SW480 (cell line): ENCODE data around the gene PLD3.

Experiments
- DNase-seq: peaks from one replicate; pipeline ENCODE4 v3.0.0-alpha.2; 2016; ENCODE audit warnings: low spot score

The PLD3 gene

DNA sequence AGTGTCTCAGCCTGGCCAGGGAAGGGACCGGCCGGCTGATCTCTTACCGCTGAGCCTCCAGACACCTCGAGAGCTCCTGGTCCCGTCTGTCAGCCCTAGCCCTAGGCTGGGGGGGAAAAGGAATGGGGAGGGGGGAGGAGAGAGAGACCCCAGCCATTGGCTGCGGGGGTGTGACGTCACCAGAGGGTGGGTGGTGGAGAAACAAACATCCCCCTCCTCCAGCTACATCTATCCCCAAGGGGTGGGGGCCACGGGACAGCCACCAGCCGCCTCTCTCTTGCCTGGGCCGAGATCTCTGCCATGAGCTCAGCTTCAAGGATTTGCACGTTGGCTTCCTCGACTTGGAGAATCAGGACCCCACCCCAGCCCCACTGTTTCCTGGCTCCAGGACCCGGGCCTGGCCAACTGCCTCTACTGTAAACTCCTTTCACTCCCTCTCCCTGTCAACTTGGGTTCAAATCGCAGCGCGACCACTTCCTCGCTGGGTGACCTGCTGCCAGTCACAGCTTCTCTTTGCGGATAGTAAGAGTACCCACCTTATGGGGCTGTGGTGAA lies 64.9 kb downstream of the PLD3 start, which contains the start of gene PRX:
TSS of gene PRX (minus strand) at position 88 of the 555 bp plus-strand sequence. CDS start 5,446 bp downstream, outside the sequence.
- DNase-seq = no peak

DNA sequence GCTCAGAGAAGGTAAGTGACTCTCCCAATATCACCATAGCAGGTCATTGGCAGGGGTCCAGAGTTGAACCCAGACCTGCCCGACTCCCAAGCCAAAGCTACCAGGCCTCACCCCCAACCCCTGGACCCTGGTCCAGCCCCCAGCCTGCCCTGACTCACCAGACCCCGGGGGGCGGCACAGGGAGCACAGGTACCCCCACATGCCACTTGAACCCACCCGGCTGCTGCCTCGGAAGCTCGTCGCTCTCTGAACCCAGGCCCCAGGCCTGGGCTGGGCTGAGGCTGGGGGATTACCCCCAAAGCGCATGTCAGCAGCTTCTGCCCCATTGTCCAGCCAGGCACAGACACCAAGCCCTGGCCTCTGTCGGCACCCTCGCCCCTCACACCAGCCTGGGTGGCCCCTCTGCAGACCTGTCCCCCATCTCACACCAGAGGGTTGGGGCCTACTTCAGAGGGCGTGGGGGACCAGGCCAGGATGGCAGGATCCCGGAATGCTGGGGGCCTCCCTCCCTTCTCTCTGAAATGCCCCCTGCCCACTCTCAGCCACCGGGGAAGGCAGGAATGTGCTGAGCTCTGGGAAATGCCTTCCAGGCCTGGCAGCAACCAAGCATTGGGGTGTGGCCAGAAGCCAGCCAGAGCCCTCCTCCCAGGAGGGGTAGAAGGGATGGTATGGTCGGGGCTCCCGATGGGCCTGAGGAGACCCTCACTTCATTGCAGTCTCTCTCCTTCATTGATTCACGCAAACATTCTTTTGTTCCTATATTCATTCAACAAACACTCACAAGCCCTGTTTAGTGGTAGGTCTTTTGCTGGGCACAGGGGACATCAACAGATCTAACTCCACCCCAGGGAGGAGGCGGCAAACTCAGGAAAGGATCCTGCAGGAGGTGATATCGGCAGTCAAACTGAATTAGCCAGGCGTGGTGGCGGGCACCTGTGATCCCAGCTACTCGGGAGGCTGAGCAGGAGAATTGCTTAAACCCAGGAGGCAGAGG lies 66.3 kb downstream of the PLD3 start:
- no peak for DNase-seq

DNA sequence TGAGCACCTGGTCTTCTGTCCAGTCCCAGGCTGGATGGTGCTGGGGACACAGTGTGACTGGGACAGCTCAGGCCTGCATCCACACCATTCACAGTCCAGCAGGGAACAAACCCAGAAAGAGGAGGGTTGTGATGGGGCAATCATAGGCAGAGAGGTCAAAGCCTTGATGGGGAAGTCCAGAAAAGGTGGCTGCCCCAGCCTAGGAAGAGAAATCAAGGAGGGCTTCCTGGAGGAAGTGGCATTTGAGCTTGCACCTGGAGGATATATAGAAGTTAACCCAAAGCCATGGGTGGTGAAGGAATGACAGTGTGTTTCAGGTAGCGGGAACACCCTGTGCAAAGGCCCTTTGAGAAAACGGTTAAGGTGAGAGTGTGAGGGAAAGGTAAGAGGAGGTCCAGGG lies 67.3 kb downstream of the PLD3 start:
- no peak for DNase-seq

DNA sequence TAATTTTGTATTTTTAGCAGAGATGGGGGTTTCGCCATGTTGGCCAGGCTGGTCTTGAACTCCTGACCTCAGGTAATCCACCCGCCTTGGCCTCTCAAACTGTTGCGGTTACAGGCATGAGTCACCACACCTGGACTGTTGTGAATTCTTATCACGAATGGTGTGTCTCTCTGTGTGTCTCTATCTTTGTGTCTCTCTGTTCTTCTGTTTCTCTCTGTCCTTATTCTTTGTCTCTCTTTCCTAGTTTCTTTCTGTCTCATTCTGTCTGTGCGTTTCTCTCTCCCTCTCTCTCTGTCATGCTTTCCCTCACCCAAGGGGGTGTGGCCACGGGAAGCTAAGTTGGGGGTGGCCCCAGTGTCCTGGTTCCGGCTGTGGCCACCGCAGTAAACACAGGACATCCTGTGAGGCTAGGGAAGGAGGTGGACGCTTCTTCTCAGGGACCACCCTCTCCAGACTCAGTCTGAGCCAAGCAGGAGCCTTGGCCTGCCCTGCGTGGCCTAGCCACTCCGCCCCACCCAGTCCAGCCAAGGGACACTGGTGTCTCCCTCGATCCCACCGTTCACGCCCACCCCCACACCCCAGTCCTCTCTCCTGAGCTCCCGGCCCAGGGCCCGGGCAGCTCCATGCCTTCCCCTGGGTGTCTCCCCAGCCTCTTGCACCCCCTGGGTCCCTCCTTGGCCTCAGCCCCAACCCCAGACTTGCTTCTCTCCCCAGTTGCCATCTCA lies 68.6 kb downstream of the PLD3 start:
- peak; percentile 82 for DNase-seq

DNA sequence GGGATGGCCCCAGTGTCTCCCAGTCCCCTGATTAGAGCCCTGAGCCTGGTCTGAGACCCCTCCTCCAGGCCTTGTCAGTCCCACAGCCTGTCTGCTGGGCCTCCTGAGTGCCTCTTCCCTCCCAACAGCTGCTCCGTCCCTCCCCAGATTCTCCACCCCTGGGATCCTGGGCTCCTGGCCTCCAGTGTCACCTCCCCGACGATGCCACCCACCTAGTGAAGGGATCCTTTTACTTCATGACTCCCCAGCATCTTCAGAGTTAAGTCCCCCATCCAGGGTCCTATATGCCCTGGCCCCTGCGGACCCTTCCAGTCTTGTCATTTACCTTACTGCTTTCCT lies 69.1 kb downstream of the PLD3 start:
- DNase-seq = no peak

DNA sequence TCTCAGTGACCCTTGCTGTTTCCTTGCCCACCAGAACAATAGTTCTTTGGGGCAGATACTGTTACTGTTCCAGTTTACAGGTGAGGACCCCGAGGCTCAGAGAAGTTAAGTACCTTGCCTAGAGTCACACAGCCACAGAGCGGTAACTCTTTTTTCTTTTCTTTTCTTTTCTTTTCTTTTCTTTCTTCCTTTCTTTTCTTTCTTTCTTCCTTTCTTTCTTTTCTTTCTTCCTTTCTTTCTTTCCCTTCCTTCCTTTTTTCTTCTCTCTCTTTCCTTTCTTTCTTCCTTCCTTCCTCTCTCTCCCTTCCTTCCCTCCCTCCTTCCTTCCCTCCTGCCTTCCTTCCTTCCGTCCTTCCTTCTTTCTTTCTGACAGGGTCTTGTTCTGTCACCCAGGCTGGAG lies 69.5 kb downstream of the PLD3 start:
- no peak for DNase-seq

DNA sequence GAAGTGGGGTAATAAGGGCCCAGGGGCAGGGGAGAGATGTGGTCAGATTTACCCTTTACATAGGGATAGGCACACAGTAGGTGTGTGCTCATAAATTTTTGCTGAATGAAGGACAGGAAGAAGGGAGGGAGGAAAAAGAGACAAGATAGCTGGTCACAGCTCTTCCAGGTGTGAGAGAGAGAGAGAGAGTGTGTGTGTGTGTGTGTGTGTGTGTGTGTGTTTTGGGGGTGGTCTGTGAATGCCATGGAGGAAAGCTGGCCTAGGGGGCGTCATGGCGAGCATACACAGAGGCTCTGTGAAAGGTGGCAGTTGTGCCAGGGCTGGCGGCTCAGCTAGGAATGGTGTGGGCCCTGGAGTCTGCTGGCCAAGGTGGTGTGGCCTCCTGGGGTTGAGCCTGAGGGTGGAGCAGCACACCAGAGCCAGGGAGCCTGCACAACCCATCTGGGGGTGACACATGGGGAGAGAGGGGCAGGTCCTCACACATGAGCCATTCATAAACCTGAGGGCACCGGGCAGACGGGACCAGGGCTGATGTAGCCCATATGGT lies 70.6 kb downstream of the PLD3 start:
- DNase-seq = no peak

DNA sequence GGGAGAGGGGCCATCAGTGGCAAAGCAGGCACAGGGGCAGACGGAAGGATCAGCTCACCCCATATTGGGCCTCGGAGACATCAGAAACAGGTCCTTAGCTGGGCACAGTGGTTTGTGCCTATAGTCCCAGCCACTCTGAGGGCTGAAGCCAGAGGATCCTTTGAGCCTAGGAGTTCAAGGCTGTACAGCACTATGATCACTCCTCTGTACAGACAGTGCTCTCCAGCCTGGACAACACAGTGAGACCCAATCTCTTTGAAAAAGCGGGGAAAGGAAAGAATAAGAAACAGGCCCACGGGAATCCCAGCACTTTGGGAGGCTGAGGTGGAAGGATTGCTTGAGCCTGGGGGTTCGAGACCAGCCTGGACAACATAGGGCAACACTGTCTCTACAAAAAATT lies 71.3 kb downstream of the PLD3 start:
- DNase-seq = no peak

DNA sequence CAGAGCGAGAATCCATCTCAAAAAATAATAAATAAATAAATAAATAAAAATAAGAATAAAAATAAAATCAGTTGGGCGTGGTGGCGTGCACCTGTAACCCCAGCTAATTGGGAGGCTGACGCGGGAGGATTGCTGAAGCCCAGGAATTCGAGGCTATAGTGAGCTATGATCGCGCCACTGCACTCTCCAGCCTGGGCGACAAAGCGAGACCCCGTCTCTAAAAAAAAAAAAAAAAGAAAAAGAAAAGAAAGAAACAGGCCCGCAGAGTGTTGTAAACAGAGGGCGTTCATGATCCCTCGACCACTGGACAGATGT lies 71.9 kb downstream of the PLD3 start:
- DNase-seq = no peak

DNA sequence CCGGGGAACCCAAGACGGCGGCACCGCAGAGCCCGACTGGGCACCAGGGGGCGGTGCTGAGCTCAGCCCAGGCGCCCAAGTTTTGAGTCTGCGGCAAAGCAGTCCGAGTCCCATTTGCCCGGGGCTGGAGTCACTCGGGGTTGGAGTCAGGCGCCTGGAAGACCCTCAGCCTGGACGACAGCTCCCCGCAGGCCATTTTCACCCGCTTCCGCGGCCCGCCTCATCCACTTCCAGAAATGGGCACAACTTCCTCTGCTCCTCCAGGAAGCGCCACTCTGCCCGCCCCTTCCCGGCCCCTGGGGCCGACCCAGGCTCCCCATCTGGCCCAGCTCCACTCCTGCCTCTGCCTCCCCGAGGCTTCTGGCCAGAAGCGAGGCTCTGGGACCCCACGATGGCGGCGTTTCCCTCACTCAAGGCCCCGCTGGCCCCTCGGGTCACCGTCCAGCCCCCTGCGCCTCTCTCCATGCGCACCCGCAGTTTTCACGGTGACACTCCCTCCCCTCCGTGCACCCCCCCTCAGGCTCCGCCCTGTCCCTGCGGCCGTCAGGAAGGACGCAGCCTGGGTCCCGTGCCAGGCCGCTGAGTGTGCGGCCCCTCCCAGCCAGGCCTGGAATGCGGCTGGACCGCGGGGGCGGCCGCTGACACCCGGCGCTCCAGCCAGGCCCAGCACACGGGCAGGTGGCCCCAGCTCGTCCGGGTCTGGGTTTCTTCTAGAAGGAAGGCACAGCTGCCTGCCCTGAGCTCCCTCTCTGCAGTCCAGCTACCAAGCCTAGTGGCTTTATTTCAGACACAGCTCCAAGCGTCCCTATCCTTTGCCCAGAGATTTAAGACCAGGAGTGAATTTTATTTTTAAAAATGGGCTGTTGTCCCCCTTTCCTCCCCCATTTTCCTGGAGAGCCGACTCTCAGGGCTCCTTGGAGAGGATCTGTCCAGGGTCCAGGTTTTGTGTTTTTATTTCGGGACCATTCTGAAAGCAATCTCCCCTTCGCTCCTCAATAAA lies 72.6 kb downstream of the PLD3 start:
- peak; percentile 94 for DNase-seq

DNA sequence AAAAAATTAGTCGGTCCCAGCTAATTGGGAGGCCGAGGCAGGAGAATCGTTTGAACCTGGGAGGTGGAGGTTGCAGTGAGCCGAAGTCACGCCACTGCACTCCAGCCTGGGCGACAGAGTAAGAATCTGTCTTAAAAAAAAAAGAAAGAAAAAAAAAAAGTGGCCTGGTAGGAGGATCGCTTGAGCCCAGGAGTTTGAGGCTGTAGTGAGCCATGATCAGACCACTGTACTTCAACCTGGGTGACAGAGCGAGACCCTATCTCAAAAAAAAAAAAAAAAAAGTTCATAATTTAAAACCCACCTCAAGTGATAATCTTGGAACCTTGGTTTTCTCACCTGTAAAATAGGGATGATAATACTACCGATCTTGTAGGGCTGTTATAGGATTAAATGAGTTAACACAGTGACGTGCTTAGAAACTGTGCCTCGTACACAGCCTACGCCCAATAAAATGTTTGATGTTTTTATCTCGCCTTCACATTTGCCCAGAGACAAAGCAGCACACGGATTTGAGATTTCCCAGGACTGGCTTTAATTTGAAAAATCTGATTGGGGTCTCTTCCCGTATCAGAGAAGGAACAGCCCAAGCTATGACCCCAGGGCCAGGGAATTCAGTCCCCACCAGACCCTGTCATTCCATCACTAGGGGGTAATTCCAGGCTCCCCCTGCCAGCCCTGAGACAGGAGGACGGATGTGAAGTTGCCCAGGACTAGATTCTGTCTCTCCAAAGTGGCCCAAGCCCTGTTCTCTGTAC lies 73.7 kb downstream of the PLD3 start:
- no peak for DNase-seq

DNA sequence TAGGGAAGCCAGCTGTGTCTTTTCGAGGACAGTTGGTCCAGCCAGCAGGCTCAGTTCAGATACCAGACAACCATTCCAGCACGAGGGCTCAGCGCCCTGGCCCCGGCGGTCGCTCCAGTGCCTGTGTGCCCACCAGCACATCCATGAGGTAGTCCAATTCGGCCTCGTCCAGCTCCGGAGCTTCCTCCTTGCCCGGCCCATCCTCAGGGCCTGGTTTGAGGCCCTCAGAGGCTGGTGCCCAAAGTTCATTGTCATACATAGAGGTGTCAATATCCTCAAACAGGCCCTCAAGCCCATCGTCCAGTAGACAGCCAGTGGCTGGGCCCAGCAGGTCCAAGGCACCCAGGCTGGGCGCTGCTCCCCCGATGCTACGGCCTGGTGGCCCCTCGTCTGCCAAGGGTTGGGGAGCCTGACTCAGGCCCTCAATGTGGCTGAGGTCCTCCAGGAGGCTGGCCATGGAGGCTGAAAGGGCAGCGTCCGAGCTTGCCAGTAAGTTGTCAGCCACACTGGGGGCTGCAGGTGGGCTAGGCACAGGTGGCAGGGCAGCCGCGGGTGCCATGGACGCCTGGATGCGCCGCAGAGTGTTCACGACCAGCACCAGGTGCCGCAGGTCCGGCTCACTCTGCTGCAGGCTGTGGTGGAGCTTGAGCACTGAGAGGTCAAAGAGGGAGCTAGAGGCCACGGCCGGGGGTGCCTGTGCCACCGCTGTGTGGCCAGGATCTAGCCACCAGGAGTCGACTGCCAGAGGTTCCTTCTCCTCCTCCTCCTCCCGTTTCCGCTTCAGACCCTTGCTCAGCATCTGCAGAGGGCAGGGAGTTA lies 74.5 kb downstream of the PLD3 start:
- no peak for DNase-seq

DNA sequence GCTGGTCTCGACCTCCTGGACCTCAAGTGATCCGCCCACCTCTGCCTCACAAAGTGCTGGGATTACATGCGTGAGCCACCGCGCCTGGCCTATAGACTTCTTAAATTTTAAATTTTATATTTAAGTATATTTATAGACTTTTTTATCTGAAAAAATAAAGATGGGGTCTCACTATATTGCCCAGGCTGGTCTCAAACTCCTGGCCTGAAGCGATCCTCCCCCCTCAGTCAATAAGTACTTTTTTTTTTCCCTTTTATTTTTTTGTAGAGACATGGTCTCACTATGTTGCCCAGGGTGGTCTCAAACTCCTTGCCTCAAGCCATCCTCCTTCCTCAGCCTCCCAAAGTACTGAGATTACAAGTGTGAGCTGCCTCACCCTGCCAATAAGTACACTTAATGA lies 75.4 kb downstream of the PLD3 start:
- DNase-seq = no peak

DNA sequence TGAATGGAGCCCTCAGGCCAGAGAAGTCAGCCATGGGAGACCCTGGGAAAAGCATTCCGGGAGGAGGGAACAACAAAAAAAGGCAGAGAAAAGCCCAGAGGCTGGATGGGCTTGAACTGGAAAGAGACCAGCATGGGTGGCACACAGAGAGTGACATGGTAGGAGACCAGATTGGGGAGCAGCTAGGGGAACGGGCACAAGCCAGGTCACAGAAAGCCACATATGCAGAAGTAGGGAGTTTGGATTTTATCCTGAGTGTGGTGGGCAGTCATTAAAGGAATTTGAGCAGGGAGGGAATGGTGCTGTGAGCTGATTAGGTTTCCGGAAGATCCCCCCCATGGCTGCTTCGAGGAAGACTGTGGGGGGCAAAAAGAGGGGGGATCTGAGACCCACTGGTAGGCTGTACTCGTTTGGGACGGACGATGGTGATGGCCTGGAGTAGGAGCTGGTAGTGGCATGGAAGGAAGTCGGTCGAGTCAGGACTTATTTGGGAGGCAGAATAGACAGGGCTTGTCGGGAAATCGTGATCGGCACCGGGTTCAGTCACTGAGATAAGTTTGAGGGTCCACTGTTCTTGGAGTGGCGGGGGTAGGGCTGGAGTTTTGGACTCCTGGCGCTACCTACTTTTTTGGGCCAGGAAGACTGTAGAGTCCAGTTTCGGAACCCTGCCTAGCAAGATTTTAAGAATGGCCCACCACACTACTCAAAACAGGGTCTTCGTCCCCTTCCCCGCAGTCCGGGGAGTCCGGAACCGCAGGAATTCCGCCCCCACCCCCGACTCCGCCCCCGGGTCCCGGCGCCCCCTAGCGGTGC lies 76.3 kb downstream of the PLD3 start:
- peak; percentile 46 for DNase-seq

DNA sequence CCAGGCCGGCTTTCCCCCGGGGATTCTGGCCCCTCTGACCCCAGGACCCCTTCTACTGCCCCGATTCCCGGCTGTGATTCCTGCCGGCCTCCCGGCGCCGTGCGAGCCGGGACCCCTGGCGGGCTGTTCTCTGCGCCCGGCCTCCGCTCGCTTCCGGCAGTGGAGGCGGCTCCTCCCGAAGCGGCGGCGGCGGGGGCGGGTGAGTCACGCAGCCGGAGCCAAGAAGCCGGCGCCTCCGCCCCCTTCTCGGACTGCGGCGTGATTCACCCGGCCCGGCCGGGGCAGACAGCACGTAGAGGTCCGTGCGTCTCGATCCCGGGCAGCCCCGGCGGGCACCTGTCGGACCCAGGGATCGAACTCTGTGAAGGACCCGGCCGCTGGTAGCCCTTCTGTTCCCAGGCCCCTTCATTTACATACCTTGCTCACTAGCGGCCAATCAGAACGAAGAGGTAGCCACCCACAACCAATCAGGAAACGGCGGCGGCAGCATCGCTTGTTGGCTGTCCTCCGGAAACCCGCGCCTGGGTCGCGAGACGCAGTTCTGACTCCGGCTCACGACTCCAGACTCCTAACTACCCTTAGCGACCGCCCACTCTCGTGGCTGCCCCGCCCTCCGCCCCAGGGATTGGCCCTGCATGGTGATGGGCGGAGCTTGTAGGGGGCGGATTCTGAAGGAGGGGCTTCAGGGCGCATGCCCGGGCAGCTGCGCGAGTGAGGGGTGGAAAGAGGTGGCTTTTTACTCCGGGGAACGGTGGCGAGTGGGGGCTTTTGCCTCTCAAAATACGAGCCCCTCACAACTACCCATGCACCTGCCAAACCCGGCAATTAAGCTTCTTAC lies 77.2 kb downstream of the PLD3 start, which contains the start of gene SERTAD1:
TSS of gene SERTAD1 (minus strand) at position 543 of the 838 bp plus-strand sequence. CDS start 2,446 bp downstream, outside the sequence.
- DNase-seq = peak; percentile 100
